Panc1 (cell line): Measurements from ENCODE around the gene LAMTOR1. TPM values are rescaled to one million over a fixed set of nuclear protein-coding genes. Genes with fewer than 3 reads are reported as not detected.

Experiments used
- ATAC-seq: fragments of 200-7000 bp; cut with Tn5 transposase; 2 replicates; pipeline ENCODE4 v1.9.1; 2020; ENCODE audit warnings: mild to moderate bottlenecking, moderate library complexity
- BruUV-seq: library from RNA; stranded (reverse); fragments of 400-500 nt; replicated peaks from 2 replicates; lab custom pipeline; 2021; lab: Mats Ljungman, UMichigan
- CTCF ChIA-PET: fragments of 300-600 bp; sonication (Branson Sonifier 250); formaldehyde crosslinking; loops from one replicate; lab custom pipeline; 2022; ENCODE audit warnings: antibody characterized with exemption; lab: Charles Lee
- POLR2A ChIA-PET: fragments of 300-600 bp; sonication (Branson Sonifier 250); formaldehyde crosslinking; loops from one replicate; lab custom pipeline; 2022; ENCODE audit warnings: antibody characterized with exemption; lab: Charles Lee
- DNase-seq: peaks from one replicate; pipeline ENCODE4 v3.0.0-alpha.2; 2010; ENCODE audit warnings: low read depth, low spot score
- H3K27ac ChIP-seq: 2 replicates; pipeline ENCODE4 v1.5.1; 2011; ENCODE audit warnings: mild to moderate bottlenecking, low read length, inconsistent platforms
- H3K27me3 ChIP-seq: fragments of 200-500 bp; sonication (Bioruptor generic); 2 replicates; pipeline ENCODE4 v1.6.0; 2014; ENCODE audit warnings: low read length, inconsistent platforms; ENCODE audit not compliant: control insufficient read depth, insufficient read depth
- H3K36me3 ChIP-seq: fragments of 200-500 bp; sonication (Bioruptor generic); 2 replicates; pipeline ENCODE4 v1.5.1; 2014; ENCODE audit warnings: inconsistent platforms, mild to moderate bottlenecking, low read length, moderate library complexity; ENCODE audit not compliant: control insufficient read depth, insufficient read depth
- H3K4me1 ChIP-seq: 2 replicates; pipeline ENCODE4 v1.5.1; 2011; ENCODE audit warnings: inconsistent platforms, mild to moderate bottlenecking, low read length, moderate library complexity; ENCODE audit not compliant: control insufficient read depth, insufficient read depth
- H3K4me3 ChIP-seq, 2 experiments: 2 replicates each; pipeline ENCODE4 v1.5.1; 2011 to 2012; ENCODE audit warnings: low read depth in 2 of 2, low read length in 2 of 2, mild to moderate bottlenecking in 2 of 2, inconsistent platforms in 1 of 2, moderate library complexity in 1 of 2
- H3K9me3 ChIP-seq: fragments of 200-500 bp; sonication (Bioruptor generic); 2 replicates; pipeline ENCODE4 v1.5.1; 2014; ENCODE audit warnings: low read depth, mild to moderate bottlenecking, inconsistent platforms, low read length, moderate library complexity; ENCODE audit not compliant: control insufficient read depth, insufficient read depth
- CTCF ChIP-seq: fragments of 450-650 bp; IDR thresholded peaks from 2 replicates; pipeline ENCODE4 v1.5.1; 2017; ENCODE audit warnings: mild to moderate bottlenecking
- POLR2AphosphoS5 ChIP-seq: IDR thresholded peaks from 2 replicates; pipeline ENCODE4 v1.6.1; 2012; ENCODE audit warnings: mild to moderate bottlenecking, low read depth, low read length, moderate library complexity
- REST ChIP-seq, 2 experiments: IDR thresholded peaks; 2 replicates each; pipeline ENCODE4 v1.6.1; 2011 to 2012; ENCODE audit warnings: low read depth in 2 of 2, control low read depth in 1 of 2, low read length in 1 of 2, mild to moderate bottlenecking in 1 of 2, moderate library complexity in 1 of 2; ENCODE audit not compliant: insufficient read depth in 1 of 2
- SIN3A ChIP-seq: IDR thresholded peaks from 2 replicates; pipeline ENCODE4 v1.6.1; 2012; ENCODE audit warnings: low read depth, mild to moderate bottlenecking, low read length, moderate library complexity, borderline replicate concordance; ENCODE audit not compliant: insufficient read depth
- TCF7L2 ChIP-seq: IDR thresholded peaks from 2 replicates; pipeline ENCODE4 v1.6.1; 2011; ENCODE audit warnings: mild to moderate bottlenecking, low read depth, low read length, inconsistent platforms
- in situ Hi-C: cut with HindIII; loops from 2 replicates; pipeline ENCODE4 v1.10.0; 2016; ENCODE audit warnings: low sequenced_read_pairs, low pct_unique_long_range_greater_than_20kb
- intact Hi-C: fragments of 100-400 bp; cut with micrococcal nuclease; formaldehyde crosslinking; loops from one replicate; pipeline ENCODE4 v1.10.0; 2022; ENCODE audit not compliant: unreplicated experiment
- total RNA-seq: library from RNA; stranded (reverse); gene quantifications from one replicate; pipeline ENCODE4 v1.2.1, GENCODE V29; 2021; ENCODE audit not compliant: unreplicated experiment

The LAMTOR1 gene
- total RNA-seq, 1 experiment from 2014 or later = 126 TPM

GRCh38 chr11:72067266-72067665 is 35.8 kb downstream of the LAMTOR1 start:
- intact Hi-C loops = no loop called here
- BruUV-seq = no TSS peak
- DNase-seq (no peak), ATAC-seq (no peak)
- no peak overlapping the region for H3K4me3 ChIP-seq
- in situ Hi-C loops = no loop called here
- no peaks in the 10 kb centered on the region for H3K27me3 ChIP-seq
- no peak for TF ChIP-seq TCF7L2
- no peak for TF ChIP-seq SIN3A
- no peak for TF ChIP-seq REST (IDR thresholded peaks at IDR 0.05; ENCODE audit: insufficient read depth in 1 of 2, low read depth in 2 of 2, low read length in 1 of 2)
- no peak for TF ChIP-seq POLR2AphosphoS5
- TF ChIP-seq CTCF = no peak
- ChIA-PET POLR2A (no interaction called here), CTCF (interaction anchor here (0.6 kb wide), 1 partner anchor 367 kb away, joined by 8 read pairs; the partner anchor contains the start of gene CLPB)
- no peaks in the 10 kb centered on the region for H3K9me3 ChIP-seq
- H3K27ac ChIP-seq = no peak overlapping the region
- H3K36me3 ChIP-seq = peaks cover 2% of the 10 kb centered on the region; the same call in 1 of the 2 replicates
- peaks cover 16% of the 10 kb centered on the region for H3K4me1 ChIP-seq

GRCh38 chr11:72066855-72067254 is 36.2 kb downstream of the LAMTOR1 start:
- no TSS peak for BruUV-seq
- CTCF ChIA-PET = no interaction called here
- Histone ChIP-seq H3K27ac (no peak overlapping the region), H3K36me3 (peaks cover 2% of the 10 kb centered on the region; the same call in 1 of the 2 replicates), H3K9me3 (no peaks in the 10 kb centered on the region), H3K27me3 (no peaks in the 10 kb centered on the region), H3K4me3 (no peak overlapping the region), H3K4me1 (peaks cover 12% of the 10 kb centered on the region)
- intact Hi-C loops (no loop called here), in situ Hi-C loops (no loop called here)
- ATAC-seq = no peak
- DNase-seq = no peak
- POLR2A ChIA-PET = no interaction called here
- TF ChIP-seq TCF7L2 = no peak
- no peak for TF ChIP-seq SIN3A
- no peak for TF ChIP-seq CTCF
- TF ChIP-seq POLR2AphosphoS5 = no peak
- no peak for TF ChIP-seq REST (IDR thresholded peaks at IDR 0.05; ENCODE audit: insufficient read depth in 1 of 2, low read depth in 2 of 2, low read length in 1 of 2)
